GM21723 (cell line): ENCODE measurements around the gene SLC39A10.
"Not testable (repeated sequence)": the region's sequence is repeated elsewhere in the genome, so short reads cannot be mapped to it uniquely, and the experiment has no call there.

Experiments
- ATAC-seq: cut with Tn5 transposase; IDR thresholded peaks from one replicate; pipeline ENCODE4 v1.9.1; 2021; ENCODE audit warnings: mild to moderate bottlenecking, moderate library complexity; ENCODE audit not compliant: unreplicated experiment

Gene SLC39A10

DNA sequence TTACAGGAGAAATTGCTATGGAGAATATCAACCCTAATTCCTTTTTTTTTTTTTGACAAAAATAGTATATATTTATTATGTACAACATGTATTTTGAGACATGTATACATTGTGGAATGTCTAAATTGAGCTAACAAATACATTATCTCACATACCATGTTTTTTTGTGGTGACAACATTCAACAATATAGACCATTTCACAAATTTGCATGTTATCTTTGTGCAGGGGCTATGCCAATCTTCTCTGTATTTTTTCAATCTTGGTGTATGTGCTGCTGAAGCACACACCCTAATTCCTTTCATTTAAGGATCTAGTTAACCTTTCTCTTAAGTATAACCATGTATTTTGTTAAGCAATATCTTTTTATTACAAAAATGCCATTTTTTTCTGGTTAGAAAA, 13.2 kb downstream of the SLC39A10 start:
- ATAC-seq: no peak

DNA sequence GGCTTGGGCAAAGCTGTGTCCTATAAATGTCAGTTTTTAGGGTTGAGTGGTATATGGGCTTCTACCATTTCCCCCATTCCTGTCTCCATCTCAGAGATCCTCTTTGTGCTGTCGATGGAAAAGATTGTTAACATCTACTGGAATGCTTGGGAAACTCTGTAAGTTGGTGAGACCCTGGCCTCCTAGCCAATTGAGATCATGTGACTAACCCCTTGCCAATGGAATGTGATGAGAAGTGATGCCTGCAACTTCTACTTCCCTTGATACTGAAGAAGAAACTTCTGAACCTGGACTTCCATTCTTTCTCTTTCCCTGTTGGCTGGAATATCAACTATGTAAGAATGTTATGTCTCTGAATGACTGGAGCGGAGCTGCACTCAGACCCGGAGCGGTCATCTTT, 14.5 kb downstream of the SLC39A10 start:
- no peak for ATAC-seq

DNA sequence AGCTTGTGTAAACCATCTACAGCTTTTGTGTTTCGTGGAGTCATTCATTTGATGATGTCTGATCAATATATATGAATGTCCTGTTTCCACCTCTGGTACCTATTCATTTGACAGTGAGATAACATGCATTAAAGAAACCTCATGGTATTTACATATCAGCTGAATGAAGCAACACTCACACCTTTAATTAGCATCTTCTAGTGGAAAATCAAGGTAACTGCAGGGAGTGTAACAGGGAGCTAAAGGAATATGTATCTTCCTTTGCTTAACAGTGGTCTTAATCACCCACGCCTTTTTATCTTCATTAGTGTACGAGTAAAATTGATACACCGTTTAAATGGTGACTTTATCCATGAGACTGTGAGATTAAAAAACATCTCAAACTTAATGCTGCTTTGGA, 15.6 kb downstream of the SLC39A10 start:
- ATAC-seq: no peak

DNA sequence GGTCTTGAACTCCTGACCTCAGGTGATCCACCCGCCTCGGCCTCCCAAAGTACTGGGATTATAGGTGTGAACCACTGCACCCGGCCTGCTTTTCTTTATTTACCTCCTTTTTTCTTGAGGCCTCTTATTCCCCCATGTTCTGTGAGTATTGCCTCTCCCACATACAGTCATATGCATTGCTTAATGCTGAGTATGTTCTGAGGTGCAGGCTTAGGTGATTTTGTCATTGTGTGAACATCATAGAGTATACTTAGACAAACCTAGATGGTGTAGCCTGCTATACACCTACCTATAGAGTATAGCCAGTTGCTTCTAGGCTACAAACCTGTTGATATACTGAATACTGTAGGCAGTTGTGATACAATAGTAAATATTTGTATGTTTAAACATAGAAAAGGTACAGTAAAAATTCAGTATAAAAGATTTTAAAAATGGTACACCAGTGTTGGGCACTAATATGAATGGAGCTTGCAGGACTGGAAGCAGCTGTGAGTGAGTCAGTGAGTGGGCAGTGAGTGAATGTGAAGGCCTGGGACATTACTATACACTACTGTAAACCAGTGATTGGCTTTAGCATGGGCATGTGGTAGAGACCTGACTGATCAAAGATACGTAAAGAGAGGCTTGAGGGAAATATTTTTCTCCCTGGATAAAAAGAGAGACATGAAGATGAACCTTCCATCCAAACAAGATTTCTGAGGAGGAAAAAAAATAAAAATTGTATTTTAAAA, 17.6 kb downstream of the SLC39A10 start:
- ATAC-seq: no peak

DNA sequence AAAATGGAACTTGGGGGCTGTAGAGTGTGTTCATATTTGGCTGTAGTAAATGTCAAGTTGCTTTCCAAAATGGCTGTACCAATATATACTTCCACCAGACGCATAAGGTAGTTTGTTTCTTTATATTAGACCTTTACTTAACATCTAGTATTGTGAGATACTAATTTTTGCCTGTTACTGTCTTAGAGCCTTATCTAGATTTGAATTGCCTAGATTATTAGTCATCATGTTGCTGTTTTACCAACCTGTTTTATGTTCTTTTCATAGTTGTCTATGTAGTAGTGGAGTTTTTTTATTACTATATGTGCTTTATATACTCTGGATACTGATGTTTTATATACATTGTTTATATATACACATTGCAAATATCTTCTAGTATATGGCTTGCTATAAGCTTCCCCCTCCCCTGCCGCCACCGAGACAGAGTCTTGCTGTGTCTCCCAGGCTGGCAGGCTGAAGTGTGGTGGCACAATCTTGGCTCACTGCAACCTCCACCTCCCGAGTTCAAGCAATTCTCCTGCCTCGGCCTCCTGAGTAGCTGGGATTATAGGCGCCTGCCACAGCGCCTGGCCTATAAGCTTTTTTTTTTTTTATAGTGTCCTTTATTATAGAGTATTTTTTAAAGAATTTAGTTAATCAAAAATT, 18.9 kb downstream of the SLC39A10 start:
- ATAC-seq: no peak

DNA sequence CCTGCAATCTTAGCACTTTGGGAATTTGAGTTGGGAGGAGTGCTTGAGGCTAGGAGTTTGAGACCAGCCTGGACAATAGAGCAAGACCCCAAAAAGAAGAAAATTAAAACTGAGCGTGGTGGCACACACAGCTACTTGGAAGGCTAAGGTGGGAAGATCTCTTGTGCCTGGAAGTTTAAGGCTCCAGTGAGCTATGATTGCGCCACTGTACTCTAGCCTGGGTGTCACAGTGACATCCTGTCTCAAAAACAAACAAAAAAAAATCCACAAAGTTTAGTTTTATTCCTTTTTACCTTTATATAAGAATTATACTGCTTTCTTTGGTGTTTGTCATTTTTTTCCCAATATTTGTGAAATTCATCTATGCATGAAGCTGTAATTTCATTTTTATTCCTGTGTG, 20.3 kb downstream of the SLC39A10 start:
- ATAC-seq: no peak

DNA sequence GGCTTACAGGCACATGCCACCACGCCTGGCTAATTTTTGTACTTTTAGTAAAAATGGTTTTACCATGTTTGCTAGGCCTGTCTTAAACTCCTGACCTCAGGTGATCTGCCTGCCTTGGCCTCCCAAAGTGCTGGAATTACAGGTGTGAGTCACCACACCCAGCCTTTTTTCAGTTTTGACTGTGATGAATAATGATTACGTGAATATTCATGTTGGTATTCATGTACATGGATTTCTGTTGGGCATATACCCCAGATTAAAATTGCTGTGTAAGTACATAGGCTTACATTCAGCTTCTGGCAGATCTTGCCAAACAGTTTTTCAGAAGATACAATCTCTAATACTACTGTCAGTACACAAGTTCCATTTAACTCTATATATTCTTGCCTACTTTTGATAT, 20.9 kb downstream of the SLC39A10 start:
- no peak for ATAC-seq

DNA sequence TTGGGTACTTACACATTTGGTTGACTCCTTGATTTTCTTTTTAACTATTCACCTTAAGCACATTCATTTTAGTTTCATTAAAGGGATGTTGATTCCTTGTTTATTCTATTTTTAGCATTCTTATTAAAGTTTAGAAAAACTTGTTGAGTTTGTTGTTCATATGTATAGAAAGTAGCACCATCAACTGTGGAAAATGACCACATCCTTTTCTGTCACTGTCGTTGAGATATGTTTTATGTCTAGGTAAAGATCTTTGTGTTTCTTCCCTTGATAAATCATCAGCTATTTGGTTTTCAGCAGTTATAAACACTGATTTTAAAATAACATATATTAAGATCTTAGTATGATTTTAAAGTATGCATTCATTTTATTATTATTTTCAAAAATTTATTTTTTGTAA, 25.1 kb downstream of the SLC39A10 start:
- ATAC-seq: no peak

DNA sequence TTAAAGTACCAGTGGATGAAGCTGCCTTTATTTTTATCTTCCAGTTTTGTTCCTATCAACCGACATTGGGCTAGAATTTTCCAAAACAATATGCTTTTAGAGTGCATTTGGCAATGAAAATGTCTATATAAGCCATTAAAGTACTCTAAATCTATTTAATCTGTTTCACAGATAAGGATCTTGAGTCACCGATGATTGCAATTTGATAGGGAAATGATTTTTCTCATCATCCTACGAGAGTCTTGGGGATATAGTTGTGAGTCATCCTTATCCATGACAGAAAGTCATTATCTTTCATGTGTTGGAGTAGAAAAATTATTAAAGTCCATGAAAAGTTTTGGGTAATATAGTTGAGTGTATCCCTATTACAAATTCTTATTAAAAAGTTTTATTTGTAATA, 26.1 kb downstream of the SLC39A10 start:
- no peak for ATAC-seq

DNA sequence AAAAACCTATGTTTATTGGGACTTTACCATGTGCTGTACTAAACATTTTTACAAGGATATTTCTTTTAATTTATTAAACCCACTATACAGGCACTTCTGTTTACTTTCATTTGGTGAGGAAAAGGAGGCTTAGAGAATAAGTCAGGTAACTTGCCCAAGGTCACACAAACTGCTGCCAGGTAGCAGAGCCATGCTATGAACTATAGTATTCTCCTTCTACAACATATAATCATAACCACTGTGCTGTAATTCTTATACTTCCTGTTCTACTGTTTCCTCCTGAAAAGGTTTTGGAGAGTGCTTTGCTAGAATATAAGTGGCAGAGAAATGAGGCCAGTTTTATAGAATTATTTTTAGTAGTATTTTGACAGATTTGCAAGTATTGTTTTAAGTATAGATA, 29.5 kb downstream of the SLC39A10 start:
- no peak for ATAC-seq

DNA sequence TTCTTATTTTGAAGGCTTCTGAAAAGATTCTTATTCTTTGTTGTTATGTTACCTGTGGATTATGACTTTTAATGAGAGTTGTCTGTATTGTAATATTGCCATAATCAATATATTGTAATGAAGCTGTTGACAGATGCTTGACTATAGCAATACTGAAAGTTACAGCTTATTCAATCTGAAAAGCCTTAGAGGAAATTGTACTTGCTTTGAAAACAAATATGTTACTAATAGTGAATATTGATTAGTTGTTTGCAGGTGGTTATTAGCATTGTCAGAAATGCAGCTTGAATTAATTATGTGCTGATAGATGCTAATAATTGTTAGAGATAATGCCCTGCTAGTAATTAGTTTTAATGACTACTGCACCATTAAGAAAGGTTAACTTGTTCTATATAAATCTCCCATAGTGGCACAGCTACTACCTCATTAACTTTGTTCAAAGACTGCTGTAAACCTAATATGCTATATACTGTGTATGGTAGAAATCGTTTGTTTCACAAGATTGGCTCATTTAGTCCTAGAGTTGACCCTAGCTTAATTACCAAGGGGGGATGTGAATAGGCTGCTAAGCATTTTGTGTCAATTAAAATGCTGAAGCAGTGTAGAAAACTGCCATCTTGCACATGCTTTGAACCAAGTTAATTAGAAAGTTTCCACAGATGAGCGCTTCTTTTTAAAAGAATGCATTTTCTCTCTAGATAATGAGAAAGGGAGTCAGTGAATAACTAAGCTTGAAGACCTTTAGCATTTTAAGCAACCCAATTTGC, 30.5 kb downstream of the SLC39A10 start:
- no peak for ATAC-seq

DNA sequence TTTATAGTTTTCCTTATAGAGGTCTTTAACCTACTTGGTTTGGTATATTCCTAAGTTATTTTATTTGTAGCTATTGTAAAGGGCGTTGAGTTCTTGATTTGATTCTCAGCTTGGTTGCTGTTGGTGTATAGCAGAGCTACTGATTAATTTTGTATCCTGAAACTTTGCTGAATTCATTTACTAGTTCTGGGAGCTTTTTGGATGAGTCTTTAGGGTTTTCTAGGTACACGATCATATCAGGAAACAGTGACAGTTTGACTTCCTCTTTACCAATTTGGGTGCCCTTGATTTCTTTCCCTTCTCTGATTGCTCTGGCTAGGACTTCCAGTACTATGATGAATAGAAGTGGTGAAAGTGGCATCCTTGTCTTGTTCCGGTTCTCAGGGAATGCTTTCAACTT, 35.5 kb downstream of the SLC39A10 start:
- ATAC-seq: not testable (repeated sequence)

DNA sequence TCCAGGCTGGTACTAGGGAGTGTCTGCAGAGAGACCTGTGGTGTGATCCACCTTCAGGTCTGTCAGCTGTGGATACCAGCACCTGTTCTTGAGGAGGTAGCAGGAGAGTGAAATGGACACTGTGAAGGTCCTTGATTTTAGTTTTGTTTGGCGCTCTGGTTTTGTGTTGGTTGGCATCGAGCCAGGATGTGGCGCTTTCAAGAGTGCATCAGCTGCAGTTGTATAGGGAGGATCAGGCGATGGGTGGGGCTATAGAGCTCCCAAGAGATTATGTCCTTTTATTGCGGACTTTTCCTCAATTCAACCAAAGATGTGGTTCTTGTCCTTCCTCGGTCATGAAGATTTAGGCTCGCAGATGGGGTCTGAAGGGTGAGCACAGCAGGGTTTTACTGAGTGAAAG, 37.5 kb downstream of the SLC39A10 start:
- ATAC-seq: no peak

DNA sequence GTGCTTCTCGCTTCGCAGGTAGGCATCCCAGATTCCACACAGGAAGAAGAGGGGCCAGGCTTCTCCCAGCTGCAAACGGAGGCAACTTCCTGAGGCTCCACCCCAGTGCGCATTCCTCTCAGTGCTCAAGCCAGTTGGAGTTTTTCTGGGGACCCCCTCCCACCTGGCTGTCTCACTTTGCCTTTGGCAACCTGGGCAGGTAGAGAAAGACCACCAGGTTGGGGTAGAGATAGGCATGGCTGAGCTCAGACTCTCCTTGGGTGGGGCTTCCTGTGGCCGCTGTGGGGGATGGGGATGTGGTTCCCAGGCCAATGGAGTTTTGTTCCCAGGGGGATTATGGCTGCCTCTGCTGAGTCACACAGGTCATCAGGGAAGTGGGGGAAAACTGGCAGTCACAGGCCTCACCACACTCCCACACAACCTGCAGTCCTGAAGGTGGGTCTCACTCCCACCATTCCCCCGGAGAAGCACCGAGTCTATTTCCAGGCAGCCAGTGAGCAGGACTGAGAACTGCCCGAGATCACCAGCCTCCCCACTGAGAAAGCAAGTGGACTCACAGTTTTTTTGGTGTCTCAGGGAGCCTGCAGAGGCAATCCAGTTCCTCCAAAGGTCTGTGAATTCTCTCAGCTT, 38.1 kb downstream of the SLC39A10 start:
- ATAC-seq: no peak

DNA sequence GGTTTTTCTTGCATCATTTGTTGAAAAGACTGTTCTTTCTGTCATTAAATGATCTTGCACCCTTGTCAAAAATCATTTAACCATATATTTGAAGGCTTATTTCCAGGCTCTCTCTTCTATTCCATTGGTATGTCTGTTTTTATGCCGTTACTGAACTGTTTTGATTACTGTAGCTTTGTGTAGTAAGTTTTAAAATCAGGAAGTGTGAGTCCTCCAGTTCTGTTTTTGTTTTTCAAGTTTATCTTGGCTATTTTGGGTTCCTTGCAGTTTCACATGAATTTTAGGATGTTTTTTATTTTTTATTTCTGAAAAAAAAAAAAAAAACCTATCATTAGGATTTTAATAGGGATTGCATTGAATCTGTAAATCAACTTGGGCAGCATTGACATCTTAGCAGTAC, 39.0 kb downstream of the SLC39A10 start:
- ATAC-seq: no peak

DNA sequence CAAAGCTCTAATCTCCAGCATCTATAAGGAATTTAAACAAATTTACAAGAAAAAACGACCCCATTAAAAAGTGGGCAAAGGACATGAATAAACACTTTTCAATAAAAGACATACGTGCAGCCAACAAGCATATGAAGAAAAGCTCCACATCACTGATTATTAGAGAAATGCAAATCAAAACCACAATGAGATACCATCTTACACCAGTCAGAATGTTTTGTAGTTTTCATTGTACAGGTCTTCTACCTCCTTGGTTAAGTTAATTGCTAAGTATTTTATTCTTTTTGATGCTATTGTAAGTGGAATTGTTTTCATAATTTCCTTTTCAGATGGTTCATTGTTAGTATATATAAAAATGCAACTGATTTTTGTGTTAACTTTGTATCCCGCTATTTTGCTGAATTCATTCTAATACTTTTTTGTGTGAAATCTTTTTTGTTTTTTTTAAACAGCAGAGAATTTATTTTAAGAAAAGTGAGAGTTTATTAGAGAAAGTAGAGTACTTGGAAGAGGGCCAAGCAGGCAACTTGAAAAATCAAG, 40.7 kb downstream of the SLC39A10 start:
- no peak for ATAC-seq

DNA sequence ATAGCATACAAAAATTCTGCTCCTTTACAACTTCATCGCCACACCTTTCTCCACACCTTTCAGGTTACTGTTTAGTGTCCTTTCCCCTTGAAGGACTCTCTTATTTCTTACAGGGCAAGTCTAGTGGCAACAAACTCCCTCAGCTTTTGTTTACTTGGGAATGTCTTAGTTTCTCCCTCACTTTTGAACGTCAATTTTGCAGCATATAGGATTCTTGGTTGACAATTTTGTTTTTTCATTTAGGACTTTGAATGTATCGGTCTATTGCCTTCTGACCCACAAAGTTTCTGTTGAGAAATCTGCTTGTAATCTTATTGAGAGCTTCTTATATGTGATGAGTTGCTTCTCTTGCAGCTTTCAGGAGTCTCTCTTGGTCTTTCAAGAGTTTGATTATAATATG, 43.5 kb downstream of the SLC39A10 start:
- no peak for ATAC-seq

DNA sequence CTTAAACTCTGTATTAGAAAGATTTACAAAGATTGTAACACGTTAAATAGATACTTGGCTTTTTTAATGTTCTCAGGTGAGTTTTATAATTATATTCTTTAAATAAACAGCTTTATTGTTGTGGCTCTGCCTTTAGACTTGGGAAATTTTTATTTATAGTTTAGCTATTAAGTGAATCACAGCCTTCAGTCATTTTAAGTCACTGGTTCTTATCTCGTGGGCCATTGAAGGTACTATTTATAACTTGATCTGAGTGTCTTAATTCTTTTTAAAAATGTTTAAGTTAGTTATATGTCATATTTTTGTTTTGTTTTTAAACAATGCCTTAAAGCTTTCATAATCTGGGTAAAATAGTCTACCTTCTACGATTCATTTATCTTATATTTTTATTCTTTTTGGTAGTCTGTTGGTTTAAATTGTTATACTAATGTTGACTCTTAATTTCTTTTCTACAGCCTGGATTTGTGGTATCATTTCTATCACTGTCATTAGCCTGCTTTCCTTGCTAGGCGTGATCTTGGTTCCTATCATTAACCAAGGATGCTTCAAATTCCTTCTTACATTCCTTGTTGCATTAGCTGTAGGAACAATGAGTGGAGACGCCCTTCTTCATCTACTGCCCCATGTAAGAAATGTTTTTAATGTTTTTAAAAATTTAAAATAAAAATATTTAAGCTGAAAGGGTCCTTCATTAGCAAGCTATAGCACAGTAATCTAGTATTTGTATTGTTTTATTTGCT, 49.3 kb downstream of the SLC39A10 start:
- no peak for ATAC-seq

DNA sequence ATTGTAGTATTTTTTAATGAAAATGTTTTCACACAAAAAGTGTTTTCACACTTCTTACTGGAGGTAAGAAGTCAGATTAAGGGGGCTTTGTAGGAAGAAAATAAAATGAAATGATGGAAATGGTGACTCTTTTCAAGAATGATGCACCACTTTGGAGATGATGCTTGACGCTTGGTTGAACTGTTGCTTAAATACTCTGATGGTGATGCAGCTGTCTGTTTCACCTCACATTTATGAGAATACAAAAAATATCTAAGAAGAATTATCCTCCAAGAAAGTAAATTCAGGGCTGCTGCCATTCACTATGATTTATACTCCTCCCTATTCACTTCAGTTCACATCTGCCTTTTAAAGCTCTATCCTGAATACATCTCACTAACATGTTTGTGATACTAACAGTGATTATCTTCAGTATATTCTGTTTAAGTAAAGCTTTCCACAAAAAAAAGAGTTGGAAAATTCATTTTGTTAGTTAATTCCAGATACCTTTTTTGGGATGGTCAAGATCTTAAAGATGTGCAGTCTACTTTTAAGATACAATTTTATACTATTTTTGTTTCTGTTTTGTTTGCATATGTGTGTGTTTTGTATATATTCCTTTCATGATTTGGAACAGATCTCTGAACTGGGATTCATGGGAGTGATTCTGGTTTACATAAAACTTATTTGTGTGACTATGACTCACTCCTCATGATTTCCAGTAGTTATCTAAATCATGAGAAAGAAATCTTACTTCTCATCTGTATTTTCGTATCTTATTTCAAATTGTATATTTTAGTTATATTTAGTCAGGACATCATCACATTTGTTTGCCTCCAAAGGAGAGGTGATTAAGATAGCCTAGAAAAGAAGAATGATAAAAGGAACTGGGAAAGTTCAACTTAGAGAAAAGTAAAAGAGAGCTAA, 53.1 kb downstream of the SLC39A10 start:
- ATAC-seq: no peak

DNA sequence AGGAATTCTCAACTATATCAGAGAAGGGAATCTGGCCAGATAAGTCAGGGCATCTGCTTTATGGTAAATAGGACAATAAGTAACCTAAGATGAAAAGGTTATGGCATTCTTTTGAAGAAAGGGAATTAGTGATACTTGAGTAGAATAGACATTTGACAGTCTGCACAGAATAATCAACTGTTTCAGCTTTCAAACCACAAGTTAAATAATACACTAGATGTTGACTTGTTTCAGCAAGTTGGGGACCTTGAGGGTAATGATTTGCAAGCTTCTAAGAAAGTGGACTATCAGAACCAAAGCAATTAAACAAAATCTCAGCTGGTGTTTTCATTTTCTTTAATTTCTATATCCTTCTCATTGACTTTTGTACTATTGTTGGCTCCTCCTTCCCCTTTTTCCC, 54.5 kb downstream of the SLC39A10 start:
- no peak for ATAC-seq
